Coronary artery (tissue), 2 donors: ENCODE results near the gene NCOA1.
A peak's percentile ranks its signal among the peaks of the same experiment; 100 is the strongest.

Experiments
- DNase-seq: peaks from one replicate; pipeline ENCODE4 v3.0.0-alpha.2; 2017; ENCODE audit warnings: low spot score
- H3K27ac ChIP-seq, 2 donors: fragments of 200-600 bp; sonication (generic); one replicate each; pipeline ENCODE4 v1.5.1; 2016 to 2019
- H3K4me3 ChIP-seq: fragments of 200-600 bp; sonication (generic); 2 replicates; pipeline ENCODE4 v1.5.1; 2016; ENCODE audit warnings: mild to moderate bottlenecking, moderate library complexity
- CTCF ChIP-seq: fragments of 200-600 bp; sonication (generic); IDR thresholded peaks from one replicate; pipeline ENCODE4 v1.5.1; 2019; ENCODE audit warnings: antibody characterized with exemption

Gene NCOA1

GRCh38 chr2:24818721-24819167 lies 327.7 kb downstream of the NCOA1 start:
- peak; percentile 67 for DNase-seq
- TF ChIP-seq CTCF, result no peak

DNA sequence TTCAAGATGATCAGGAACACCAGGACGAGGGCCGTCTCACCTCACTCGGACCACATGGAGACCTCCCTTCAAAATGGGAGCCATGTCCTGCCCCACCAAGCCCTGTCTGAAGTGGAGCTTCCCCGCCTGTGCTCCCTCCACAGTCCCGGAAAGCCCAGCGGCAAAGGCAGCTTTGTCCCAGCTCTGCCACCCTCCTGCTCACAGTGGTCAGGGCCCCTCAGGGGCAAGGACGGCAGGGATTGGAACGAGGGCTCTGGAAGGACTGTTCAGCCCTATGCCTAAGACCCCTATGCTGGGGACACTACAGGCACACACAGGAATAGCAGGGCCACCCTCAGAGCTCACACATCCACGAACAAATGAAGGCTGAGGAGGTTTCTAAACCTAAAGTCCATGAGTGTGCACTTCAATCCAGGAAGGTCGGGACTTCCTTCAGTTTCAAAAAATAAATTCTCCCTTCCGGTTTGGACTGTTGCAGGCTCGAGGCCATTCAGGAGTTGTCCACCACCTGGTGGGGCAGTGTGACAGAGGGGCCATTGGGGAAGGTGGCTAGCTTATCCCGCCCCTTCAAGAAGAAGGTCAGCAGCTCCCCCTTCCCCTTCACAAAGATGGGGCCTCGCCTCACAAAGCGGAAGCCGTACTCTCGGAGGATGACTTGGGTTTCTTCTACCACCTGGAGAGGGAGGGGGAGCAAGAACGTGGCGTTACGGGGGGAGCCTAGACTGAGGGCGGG lies 328.6 kb downstream of the NCOA1 start:
- H3K27ac ChIP-seq, result no peak overlapping the region
- no peak for TF ChIP-seq CTCF

More at GRCh38 chr2:24818721-24819167, 327.7 kb downstream of the NCOA1 start:
- H3K27ac ChIP-seq, result no peak overlapping the region
- H3K4me3 ChIP-seq, result no peak overlapping the region

GRCh38 chr2:24820175-24820513 lies 329.1 kb downstream of the NCOA1 start:
- TF ChIP-seq CTCF, result no peak
- DNase-seq, result no peak
- Histone ChIP-seq H3K4me3 (no peak overlapping the region), H3K27ac (no peak overlapping the region)

More for the DNA sequence above, 328.6 kb downstream of the NCOA1 start:
- DNase-seq, result no peak
- no peak overlapping the region for H3K4me3 ChIP-seq
